Natural killer cell (primary cell): ENCODE results near the gene ELAC2. TPM values are rescaled to one million over a fixed set of nuclear protein-coding genes. Genes with fewer than 3 reads are reported as not detected.

Experiments
- ATAC-seq, 3 donors: fragments of 150-1000 bp in 2 of 3; fragments of 200-7000 bp in 1 of 3; cut with Tn5 transposase; 1 replicate in 1 of 3; 2 replicates in 2 of 3; pipeline ENCODE4 v1.10.0; 2021; ENCODE audit warnings: mild to moderate bottlenecking in 2 of 3, moderate library complexity in 2 of 3
- DNase-seq, 2 donors: peaks; one replicate each; pipeline versions ENCODE4 v3.0.0 to v3.0.0-alpha.2; 2013 to 2021; ENCODE audit warnings: mixed read lengths in 1 of 2
- H3K27ac ChIP-seq: one replicate; pipeline ENCODE4 v1.5.1; 2013; ENCODE audit warnings: mild to moderate bottlenecking, low read length
- H3K27me3 ChIP-seq: one replicate; pipeline ENCODE4 v1.6.1; 2013; ENCODE audit warnings: low read length; ENCODE audit not compliant: control insufficient read depth, insufficient read depth
- H3K36me3 ChIP-seq: one replicate; pipeline ENCODE4 v1.6.1; 2013; ENCODE audit warnings: low read length; ENCODE audit not compliant: control insufficient read depth, insufficient read depth
- H3K4me1 ChIP-seq: one replicate; pipeline ENCODE4 v1.6.1; 2013; ENCODE audit warnings: low read length; ENCODE audit not compliant: control insufficient read depth, insufficient read depth
- H3K4me3 ChIP-seq: one replicate; pipeline ENCODE4 v1.5.1; 2013; ENCODE audit warnings: low read length
- H3K9me3 ChIP-seq: one replicate; pipeline ENCODE4 v1.6.1; 2013; ENCODE audit warnings: low read length; ENCODE audit not compliant: control insufficient read depth, insufficient read depth
- H3K27ac Mint-ChIP-seq, 2 donors: one replicate each; pipeline ENCODE4 v1.8.0; 2022; ENCODE audit warnings: mild to moderate bottlenecking in 2 of 2, mixed read lengths in 2 of 2, moderate library complexity in 1 of 2
- H3K27me3 Mint-ChIP-seq, 2 donors: one replicate each; pipeline ENCODE4 v1.8.0; 2022; ENCODE audit warnings: low read depth in 2 of 2, mixed read lengths in 2 of 2
- H3K36me3 Mint-ChIP-seq: one replicate; pipeline ENCODE4 v1.8.0; 2022; ENCODE audit warnings: mixed read lengths
- H3K4me1 Mint-ChIP-seq, 2 donors: one replicate each; pipeline ENCODE4 v1.8.0; 2022; ENCODE audit warnings: mixed read lengths in 2 of 2
- H3K4me3 Mint-ChIP-seq: one replicate; pipeline ENCODE4 v1.8.0; 2022; ENCODE audit warnings: mild to moderate bottlenecking, moderate library complexity, mixed read lengths
- H3K9me3 Mint-ChIP-seq, 2 donors: one replicate each; pipeline ENCODE4 v1.8.0; 2022; ENCODE audit warnings: mixed read lengths in 2 of 2
- WGBS: methylation state at CpG from one replicate; pipeline ENCODE4 v1.1.7; 2013; ENCODE audit warnings: missing lambda C conversion rate; ENCODE audit not compliant: insufficient coverage; 5-methylcytosine and 5-hydroxymethylcytosine counted together
- intact Hi-C: fragments of 100-400 bp; cut with micrococcal nuclease; formaldehyde crosslinking; loops from one replicate; pipeline ENCODE4 v1.14.2; 2022
- total RNA-seq, 4 donors: library from RNA; stranded (reverse); fragments of 120-200 nt in 1 of 4; gene quantifications; one replicate each; pipeline versions ENCODE4 v1.2.3 to v1.2.4, GENCODE V29; 2013 to 2022
- TF ChIP-seq, protein P1 (sequence below): fragments of 200-600 bp; IDR thresholded peaks from one replicate; pipeline ENCODE4 v1.8.0; 2022; ENCODE audit warnings: antibody characterized with exemption

ELAC2 gene
- total RNA-seq, 3 donors from 2014 or later (not counting 1 experiment from before 2014, with no cell fraction given): 65.5 to 84.2 (median 83.4) TPM

GRCh38 chr17:12977008-12977751 lies 40.6 kb downstream of the ELAC2 start:
- ATAC-seq (no peak), DNase-seq (no peak)
- Mint-ChIP-seq H3K36me3 (no peaks in the 10 kb centered on the region), H3K9me3 (no peaks in the 10 kb centered on the region), H3K27me3 (peaks cover 18 to 19% of the 10 kb centered on the region in 2 donors), H3K27ac (no peak overlapping the region), H3K4me3 (no peak overlapping the region), H3K4me1 (peaks cover 3 to 4% of the 10 kb centered on the region in 2 donors)
- H3K4me3 ChIP-seq: no peak overlapping the region
- intact Hi-C loops: no loop called here
- TF ChIP-seq, protein P1, sequence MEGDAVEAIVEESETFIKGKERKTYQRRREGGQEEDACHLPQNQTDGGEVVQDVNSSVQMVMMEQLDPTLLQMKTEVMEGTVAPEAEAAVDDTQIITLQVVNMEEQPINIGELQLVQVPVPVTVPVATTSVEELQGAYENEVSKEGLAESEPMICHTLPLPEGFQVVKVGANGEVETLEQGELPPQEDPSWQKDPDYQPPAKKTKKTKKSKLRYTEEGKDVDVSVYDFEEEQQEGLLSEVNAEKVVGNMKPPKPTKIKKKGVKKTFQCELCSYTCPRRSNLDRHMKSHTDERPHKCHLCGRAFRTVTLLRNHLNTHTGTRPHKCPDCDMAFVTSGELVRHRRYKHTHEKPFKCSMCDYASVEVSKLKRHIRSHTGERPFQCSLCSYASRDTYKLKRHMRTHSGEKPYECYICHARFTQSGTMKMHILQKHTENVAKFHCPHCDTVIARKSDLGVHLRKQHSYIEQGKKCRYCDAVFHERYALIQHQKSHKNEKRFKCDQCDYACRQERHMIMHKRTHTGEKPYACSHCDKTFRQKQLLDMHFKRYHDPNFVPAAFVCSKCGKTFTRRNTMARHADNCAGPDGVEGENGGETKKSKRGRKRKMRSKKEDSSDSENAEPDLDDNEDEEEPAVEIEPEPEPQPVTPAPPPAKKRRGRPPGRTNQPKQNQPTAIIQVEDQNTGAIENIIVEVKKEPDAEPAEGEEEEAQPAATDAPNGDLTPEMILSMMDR: no peak
- no peaks in the 10 kb centered on the region for H3K36me3 ChIP-seq
- H3K27ac ChIP-seq: no peak overlapping the region
- no peaks in the 10 kb centered on the region for H3K27me3 ChIP-seq
- H3K9me3 ChIP-seq: no peaks in the 10 kb centered on the region
- WGBS: 79% methylated on average over 13 of the region's 13 CpGs
- H3K4me1 ChIP-seq: peaks cover 11% of the 10 kb centered on the region

DNA sequence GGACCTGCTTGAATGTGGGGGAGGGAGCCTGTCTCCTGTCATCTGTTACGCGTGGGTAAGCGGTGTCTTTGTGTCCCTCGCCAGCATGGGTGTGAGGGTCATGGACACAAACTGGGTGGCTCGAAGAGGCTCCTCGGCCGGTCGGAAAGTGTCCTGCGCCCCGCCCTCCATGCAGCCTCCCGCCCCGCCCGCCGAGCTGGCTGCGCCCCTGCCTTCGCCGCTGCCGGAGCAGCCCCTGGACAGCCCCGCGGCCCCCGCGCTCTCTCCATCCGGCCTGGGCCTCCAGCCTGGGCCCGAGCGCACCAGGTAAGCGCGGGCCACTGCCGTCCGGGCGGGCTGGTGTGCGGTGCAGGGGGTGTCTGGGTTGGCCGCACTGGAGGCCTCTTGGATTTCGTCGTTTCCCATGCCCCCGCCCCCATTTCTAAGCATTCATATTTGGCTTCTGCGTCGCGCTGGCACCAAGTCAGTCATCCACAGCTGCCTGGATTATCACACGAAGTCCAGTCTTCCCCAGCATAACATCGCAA lies 43.8 kb downstream of the ELAC2 start:
- intact Hi-C loops: no loop called here
- TF ChIP-seq, protein P1: no peak
- DNase-seq: no peak
- 11% methylated on average over 40 of the region's 40 CpGs for WGBS
- peak in 1 of 3 donors; percentile 28 for ATAC-seq
- Mint-ChIP-seq H3K4me1 (no peaks in the 10 kb centered on the region), H3K27me3 (peaks cover 24 to 35% of the 10 kb centered on the region in 2 donors), H3K9me3 (no peaks in the 10 kb centered on the region), H3K27ac (no peak overlapping the region), H3K4me3 (peak overlapping the region; percentile 6), H3K36me3 (no peaks in the 10 kb centered on the region)
- Histone ChIP-seq H3K9me3 (no peaks in the 10 kb centered on the region), H3K27me3 (peaks cover 5% of the 10 kb centered on the region), H3K27ac (no peak overlapping the region), H3K36me3 (no peaks in the 10 kb centered on the region), H3K4me1 (peaks cover 3% of the 10 kb centered on the region), H3K4me3 (no peak overlapping the region)

- no peaks in the 10 kb centered on the region for H3K36me3 ChIP-seq
- peak in 2 of 3 donors; percentile 14 to 26 for ATAC-seq
Observed at GRCh38 chr17:12973496-12974004, 44.3 kb downstream of the ELAC2 start.

More at GRCh38 chr17:12973496-12974004, 44.3 kb downstream of the ELAC2 start:
- Mint-ChIP-seq H3K27ac (no peak overlapping the region), H3K36me3 (no peaks in the 10 kb centered on the region), H3K4me3 (no peak overlapping the region), H3K27me3 (peaks cover 24 to 35% of the 10 kb centered on the region in 2 donors), H3K4me1 (no peaks in the 10 kb centered on the region), H3K9me3 (no peaks in the 10 kb centered on the region)
- TF ChIP-seq, protein P1: no peak
- 15% methylated on average over 16 of the region's 16 CpGs for WGBS
- Histone ChIP-seq H3K27ac (no peak overlapping the region), H3K4me1 (peaks cover 3% of the 10 kb centered on the region), H3K27me3 (peaks cover 5% of the 10 kb centered on the region), H3K9me3 (no peaks in the 10 kb centered on the region), H3K4me3 (no peak overlapping the region)
- DNase-seq: no peak
- intact Hi-C loops: no loop called here
